Superior temporal gyrus (tissue), 1 donor: ENCODE results near the gene TCAF2.
"Not testable (repeated sequence)": the region's sequence is repeated elsewhere in the genome, so short reads cannot be mapped to it uniquely, and the experiment has no call there.

Experiments used
- DNase-seq: peaks from one replicate; pipeline ENCODE4 v3.0.0-alpha.2; 2016; ENCODE audit errors: extremely low spot score

TCAF2 gene

DNA sequence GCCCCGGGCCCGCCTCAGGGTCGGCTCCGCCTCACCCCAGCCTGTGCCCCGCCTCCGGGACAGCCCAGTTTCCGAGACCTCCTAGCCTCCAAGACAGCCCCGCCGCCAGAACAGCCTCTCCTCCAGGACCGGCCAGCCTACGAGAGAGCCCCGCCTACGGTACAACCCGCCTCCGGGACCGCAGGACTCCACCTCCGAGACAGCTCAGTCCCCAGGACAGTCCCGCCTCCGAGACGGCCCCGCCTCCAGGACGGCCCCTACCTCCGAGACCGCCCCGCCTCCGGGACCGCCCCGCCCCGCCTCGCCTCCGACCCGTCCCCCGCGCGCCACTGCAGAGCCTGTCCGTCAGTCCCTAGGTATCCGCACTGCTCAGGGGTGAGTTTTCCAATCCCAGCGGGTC lies at the start of gene TCAF2:
TSS of gene TCAF2 (plus strand) at position 329 of the 400 bp plus-strand sequence.
- DNase-seq = not testable (repeated sequence)

DNA sequence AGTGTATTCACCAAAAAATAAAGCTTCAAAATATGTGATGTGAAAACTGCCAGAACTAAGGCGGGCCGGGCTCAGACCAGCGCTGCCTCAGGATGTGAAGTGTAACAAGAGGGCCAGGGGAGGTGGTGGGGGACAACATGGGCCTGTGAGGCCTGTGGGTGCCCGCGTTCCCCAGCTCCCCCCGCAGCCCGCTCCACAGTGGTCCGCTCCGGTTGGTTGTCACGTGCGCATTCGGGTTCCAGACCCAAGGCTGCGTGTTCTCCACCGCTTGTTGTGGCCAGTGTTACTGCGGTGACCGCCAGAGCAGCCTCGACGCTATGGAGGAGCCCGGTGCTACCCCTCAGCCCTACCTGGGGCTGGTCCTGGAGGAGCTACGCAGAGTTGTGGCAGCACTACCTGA lies 49.3 kb upstream of the TCAF2 start, which contains the start of gene CTAGE15:
TSS of gene CTAGE15 (plus strand) at position 301 of the 400 bp plus-strand sequence. CDS start at position 318, 17 bp downstream.
- not testable (repeated sequence) for DNase-seq

DNA sequence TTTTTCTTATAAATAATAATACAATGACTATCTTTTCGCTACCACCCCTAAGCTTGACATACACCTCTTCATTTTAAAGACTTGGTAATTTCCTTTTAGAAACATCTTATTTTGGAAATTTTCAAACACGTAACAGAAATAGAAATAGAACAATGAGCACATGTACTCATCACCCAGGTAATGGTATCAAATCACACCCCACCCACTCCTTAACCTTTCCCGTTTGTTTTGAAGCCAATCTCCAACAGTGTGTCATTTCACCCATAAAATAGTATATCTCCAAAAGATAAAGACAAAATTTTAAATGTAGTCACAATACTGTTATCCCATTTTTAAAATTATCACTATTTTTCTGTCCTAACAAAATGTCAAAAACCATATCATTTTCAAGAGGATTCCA lies 32.6 kb upstream of the TCAF2 start:
- not testable (repeated sequence) for DNase-seq

DNA sequence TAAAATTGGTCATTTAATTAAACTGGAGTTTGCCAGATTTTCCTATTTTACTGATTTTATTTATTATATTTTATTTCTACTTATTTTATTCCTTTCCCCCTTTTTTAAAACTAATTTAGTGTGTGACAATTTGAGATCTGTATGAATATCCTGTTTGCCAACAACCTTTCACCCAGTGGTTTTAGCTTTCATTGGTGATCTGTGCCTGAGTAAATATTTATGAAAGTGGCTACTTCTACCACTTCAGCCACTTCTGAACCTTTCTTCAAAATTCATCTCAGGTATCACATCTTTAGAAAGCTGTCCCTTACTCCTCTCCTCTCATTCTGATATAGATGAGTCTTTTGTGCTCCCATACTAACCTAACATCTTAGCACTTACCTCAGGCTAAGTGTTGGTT lies 30.9 kb upstream of the TCAF2 start:
- DNase-seq = not testable (repeated sequence)

DNA sequence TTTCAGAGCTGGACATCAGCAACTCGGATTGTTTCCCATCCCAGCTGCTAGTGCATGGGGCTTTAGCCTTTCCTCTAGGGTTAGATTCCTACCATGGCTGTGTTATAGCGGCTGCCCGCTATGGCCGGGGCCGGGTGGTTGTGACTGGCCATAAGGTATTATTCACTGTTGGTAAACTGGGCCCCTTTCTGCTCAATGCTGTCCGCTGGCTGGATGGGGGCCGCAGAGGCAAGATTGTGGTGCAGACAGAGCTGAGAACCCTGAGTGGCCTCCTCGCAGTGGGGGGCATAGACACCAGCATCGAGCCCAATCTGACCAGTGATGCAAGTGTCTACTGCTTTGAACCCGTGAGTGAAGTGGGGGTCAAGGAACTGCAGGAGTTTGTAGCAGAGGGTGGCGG lies 22.7 kb upstream of the TCAF2 start:
- DNase-seq = not testable (repeated sequence)

DNA sequence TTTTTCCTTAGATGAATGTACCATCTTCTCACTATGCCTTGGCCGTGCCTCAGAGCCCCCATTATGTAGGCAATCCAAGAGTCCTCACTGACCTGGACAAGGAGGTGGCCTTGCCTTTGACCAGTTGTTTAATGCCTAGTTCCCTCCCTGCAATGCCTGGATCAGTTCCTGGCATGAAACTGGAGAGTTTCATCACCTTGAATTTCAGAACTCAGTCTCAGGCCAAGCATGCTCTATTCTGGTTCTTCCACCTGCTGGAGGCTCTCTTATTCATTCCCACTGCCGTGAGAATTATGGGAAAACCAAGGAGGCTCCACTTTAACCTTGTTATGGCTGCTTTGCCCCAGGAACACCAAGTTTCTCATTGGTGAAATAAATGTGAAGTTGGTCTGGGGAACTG lies 17.2 kb upstream of the TCAF2 start:
- not testable (repeated sequence) for DNase-seq

DNA sequence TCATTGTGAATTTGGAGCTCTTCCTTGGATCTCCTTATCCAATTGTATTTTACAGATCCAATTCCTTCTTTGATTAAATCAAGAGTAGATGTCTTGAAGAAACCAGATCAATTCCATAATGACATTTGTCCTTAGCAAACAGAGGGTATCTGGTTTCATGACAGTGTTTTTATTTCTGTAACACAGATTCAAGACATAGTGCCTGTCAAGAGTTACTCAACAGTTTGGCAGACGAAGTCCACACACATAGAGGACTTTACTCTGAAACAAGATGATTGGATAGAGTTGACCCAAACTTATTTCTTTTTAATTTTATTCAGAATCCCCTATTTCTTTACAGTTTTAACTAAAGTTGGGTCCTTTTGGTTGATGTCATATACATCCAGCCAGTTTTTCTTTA lies 14.7 kb upstream of the TCAF2 start:
- not testable (repeated sequence) for DNase-seq

DNA sequence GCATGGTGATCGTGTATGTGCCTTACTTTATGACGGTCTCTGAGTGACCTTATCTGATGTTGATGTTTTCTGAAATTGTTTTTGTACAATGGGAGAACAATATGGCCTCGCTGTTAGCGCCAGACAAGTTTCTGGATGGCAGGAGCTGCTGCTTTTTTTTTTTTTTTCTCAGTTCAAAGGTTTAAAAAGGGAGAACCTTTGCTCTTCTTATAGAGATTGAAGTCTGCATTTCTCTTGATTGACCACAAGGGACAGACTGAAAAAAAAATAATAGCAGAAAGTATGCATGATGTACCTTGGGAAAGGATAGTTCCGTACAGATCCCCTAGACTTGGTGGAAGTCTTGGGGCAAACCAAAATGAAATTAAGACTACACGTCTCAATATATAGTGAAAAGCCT lies 5.2 kb upstream of the TCAF2 start:
- peak; percentile 1 for DNase-seq

DNA sequence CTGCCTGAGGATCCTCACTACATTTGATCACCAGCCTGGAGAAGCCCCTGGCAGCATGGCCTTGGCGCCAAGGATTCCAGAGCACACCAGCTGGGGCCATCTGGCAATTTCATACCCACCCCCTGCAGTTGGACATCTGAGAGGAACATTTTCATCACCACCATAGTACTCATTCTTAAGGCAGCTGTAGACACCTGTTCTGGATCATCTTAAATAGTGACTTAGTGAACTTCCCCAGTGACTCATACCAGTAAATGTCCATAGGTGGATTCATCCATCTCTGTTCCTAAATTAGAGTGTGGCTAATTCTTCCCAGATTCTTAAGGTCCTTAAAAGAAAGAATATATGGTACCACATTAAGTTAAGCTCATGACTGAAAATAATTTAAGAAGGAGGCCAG lies 3.6 kb upstream of the TCAF2 start:
- not testable (repeated sequence) for DNase-seq

DNA sequence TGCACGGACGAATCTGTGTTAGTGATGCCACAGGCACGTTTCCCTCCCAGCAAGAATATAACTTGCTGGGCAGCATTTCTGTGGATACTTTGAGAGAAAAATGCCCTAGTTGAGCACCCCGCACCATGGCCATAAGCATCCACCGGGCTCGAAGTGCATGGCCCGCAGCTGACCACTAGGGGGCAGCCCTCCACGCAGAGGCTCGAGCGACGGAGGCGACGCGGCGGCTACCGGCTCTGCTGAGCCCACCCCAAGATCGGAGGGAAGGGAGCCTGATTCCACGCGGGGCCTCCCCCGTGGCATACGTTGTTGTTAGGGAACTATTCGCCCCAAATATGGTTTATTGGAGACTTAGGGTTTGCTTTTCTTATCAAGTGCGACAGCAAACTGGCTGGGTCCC lies 716 bp upstream of the TCAF2 start:
- not testable (repeated sequence) for DNase-seq

DNA sequence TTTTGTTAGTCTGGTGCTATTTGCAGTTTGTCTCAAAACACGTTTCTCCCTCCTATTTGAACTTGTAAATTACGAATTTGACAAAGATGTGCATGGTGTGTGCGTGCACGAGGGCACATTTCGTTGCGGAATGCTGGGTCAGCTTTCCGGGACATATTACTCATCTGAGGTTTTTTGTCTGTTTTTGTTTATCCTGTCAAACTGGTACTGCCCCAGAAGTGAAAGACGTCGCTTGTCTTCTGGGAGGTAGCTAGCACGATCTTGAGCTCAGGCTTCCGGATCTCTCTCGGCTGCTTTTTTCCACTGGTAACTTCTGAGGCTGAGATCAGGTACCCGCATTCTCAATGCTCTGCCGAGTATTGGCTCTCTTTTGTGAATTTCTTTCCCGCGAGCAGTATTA lies 401 bp downstream of the TCAF2 start:
- not testable (repeated sequence) for DNase-seq

DNA sequence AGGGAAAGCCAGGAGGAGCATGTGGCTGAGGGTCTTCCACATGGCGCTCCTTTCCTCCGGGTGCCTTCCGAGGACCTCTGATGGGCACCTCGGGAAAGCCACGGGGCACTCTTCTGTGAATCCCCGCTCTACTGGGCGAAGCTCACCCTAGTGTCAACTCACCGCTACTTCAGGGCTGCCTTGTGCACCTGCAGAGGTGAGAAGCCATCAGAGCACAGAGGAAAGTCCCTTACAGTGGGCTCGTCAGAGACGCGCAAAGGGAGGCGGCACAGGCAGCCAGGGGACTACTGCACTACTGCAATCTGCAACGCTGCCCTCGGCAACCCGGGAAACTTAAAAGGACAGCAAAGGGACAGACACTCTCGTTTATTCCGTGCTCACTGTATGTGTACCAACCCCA lies 1.4 kb downstream of the TCAF2 start:
- not testable (repeated sequence) for DNase-seq

DNA sequence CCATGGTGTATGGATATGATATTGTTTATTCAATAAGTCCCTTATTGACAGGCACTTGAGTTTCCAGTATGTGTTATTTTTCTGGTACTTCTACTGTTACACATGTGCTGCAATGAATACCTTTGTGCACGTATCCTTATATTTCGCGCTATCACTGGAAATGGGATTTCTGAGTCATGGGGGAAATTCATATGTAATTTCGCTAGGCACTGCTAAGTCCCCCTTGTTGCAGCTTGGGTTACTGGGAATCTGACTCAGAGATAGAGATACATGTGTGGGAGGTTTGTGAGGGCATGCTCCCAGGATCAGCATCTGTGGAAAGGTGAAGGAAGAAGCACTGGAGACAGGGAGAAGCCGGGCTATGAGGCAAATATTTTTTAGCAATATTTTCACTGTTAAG lies 9.9 kb downstream of the TCAF2 start:
- not testable (repeated sequence) for DNase-seq

DNA sequence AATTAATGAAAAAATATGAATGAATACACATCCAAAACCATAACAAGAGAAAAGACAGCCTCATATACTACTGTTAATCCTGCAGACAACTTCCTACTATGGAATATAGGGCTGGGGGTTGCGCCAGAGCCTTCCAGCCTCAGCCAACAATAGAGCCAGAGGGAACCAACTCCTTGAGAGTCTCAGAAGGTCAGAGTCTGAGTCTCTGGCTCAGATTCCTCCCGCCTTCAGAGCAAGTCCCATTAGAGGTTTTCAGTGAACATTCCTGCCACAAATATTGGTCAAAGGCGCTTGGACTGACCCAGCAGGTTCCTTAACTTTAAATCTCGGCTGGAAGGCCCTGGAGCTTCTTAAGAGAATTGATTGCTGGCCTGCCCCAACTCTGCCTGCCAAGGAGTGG lies 11.7 kb downstream of the TCAF2 start:
- not testable (repeated sequence) for DNase-seq

DNA sequence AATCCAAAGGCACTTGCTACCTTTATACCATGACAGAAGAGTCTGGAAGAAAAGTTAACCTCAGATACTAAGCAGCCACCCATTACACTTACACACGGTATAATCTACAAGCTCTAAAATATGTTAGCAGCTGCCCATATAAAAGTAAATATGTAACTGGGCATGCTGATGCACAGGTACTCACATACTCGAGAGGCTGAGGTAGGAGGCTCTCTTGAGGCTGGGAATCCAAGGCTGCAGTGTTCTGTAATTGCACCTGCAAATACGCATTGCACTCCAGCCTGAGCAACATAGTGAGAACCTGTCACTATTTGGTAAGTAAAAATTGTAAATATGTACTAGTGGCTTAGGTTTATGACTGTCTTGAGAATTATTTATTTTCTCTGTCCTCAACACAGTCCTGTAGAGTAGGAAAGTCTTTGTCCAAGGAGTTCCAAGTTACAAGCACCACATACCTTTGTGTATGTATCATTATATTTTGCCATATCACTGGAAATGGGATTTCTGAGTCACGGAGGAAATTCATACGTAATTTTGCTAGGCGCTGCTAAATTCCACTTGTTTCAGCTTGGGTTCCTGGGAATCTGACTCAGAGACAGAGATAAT lies 12.3 kb downstream of the TCAF2 start:
- DNase-seq = not testable (repeated sequence)

DNA sequence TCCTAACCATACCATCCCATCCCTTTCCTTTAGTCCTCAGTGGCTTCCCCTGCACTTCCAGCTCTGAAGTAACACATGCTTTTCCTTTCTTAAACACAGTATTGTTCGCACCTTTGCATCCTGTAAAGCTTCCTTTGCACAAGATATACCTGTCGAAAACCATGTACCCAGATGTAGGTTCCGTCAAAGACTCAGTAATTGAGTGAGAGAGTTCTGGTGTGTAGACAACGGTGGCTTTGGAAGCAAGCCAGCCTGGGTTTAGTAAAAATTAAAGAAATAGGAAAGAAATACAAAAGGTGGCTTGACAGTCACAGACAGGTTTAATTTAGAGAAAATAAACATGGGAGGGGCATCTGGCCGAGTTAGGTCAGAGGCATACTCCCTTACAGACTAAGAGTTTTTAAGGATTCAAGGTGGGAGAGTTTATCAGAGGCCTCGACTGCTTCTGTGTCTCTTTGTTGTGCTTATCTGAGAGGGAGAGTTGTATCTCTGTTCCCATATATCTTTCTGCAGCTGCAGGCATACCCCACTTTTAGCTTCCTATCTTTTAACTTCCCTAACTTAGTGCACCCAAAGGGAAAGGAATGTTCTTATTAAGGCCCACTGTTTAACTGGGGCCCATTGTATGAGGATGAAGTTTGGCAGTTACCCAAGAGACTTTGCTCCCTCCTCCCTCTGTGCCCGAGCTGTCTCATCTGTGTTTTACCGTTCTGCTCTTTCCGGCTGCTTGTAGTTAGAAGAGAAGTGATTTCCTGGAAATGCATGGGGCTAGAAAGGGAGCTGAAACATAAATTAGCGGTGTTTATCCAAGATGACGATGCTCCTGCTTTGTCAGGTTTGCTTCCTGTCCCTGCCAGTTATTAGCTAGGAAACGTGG lies 14.8 kb downstream of the TCAF2 start:
- DNase-seq = not testable (repeated sequence)

DNA sequence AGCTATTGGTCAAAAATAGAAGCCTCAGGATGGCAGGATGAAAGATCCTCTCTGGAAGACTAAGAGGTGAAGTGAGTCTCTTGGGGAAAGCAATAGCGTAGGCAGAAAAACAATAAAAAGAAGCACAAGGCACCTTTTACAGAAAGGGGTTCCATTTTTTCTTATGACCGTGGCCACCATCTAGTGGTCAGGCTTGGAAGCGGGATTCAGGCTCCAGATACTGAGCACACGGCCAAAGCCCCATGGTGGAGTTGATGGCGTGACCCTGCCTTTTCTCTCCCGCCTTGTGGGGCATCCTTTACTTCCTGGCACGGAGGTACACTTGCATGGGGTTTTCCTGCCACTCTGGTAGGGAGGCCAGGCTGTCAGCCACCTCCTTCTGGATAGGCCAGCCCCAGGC lies 18.6 kb downstream of the TCAF2 start:
- not testable (repeated sequence) for DNase-seq

DNA sequence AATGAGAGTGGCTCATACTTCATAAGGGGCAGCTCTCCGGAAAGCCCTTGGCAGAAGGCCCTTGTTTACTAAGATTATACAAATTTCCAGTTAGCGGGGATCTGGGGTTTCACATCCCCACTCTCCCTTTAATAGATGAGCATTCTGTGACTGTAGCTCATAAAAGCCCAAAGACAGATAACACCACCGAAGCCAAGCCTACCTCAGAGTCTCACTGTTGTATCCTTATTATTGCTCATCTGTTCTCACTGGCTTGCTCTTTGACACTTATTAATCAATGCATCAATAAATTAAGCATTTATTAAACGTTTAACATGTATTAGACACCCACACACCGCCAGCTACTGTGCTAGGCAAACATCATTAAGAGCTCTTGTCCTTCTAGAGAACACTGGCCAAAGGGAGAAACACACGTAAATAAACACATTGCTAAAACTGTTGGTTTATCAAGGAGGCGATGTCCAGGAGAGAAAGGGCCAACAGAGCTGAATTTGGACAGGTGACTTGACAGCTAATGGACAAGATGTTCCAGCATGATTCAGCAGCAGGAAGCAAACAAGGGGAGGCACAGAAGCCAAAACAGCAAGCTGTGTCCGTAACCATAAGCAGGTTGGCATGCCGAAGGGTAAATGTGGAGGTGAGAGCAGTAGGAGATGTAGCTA lies 19.9 kb downstream of the TCAF2 start:
- not testable (repeated sequence) for DNase-seq

DNA sequence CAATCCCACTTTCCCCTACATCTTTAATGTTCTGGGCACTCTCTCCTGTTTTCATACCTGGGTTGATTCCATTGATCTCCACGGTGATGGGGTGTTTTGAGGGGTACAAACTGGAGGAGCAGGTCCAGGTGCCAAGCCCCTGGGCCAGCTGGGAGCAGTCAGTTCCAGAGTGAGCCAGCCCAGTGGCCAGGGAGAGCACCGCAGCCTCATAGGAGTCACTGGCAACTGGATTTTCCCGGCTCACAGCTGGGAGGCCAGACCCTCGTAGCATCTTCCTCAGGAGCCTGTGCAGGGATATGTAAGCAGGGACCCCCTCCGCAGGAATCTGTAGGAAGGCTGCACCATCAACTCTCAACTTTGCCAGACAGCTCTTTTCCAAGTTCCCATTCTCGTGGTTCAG lies 25.8 kb downstream of the TCAF2 start:
- DNase-seq = not testable (repeated sequence)

DNA sequence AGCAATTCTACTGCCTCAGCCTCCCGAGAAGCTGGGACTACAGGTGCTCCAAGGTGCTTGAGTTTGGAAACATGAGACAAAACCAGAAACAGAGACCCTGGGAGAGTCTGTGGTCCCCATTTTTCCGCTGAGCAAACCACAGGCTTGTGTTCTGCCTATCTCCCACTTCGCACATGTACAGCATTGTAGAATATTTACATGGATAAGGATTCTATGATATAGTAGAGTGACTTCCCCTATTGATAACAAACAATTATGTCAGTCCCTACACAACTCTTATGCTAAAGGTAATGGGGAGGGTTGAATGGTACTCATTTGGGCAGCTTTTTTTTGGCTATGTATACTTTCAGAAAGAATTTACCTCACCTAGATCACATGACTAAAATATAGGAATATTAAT lies 29.1 kb downstream of the TCAF2 start:
- DNase-seq = not testable (repeated sequence)

DNA sequence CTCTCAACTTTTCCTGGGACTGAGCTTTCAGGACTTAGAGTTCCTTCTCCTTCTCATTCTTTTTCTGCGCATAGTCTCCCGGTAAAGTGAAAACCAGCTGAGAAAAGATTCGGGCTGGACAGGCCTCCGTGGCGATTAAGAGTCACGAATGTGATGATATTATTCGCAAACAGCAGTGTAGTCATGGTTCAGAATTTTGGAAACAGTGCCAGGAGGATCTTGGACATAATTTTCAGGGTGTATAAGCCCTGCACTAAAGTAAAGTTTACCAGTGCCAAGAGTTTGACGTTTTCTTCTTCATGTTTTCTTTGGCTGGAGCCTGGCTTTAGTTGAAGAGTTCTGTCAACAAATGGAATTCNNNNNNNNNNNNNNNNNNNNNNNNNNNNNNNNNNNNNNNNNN lies 29.7 kb downstream of the TCAF2 start:
- not testable (repeated sequence) for DNase-seq
